ENCODE measurements around the gene RNU1-2.

Gene RNU1-2

DNA sequence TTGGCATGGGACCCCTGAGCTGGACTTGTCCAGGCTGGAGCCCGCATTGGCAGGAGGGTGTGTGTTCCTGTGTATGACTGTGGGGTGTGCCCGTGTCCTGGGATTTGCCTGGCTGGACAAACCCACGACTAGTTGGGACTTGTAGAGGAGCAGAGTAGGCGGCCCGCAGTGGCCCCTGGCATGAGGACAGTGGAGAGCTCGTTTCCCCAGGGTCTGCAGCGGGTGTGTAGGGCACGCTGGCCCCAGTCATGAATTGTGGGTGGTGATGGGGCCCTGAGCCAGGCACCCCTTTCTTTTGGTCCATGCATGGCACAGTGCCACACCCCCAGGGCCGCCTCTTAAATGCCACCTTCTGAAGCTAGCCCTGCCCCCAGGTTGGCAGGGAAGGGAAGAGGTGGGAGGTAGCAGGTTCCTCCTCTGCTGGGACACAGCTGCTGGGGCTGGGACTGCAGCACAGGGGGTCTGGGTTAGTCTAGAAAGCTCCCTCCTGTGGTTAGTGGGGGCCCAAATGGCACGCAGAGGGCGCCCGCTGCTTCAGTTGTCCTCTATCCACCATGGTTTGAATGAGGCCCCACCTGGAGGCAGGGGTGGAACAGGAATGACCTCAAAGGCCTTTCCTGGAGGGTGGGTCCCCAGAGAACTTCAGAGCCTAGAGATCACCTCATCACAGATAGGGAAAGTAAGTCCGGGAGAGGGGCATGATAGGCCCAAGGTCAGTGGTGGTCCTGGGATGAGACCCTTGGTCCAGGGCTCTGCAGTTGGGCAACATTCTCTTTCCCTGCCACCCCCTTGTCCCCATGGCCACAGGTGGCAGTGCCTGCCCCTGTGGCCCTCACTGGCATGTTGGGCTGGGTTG, 30.1 kb downstream of the RNU1-2 start:
- no CpG with 5 or more reads among the region's 13 CpGs for WGBS (ENCODE audit: extremely low coverage, insufficient coverage, insufficient read length)
- Histone ChIP-seq H3K4me1 (ENCODE audit: control insufficient read depth in 1 of 2, insufficient read depth in 2 of 2, low read length in 2 of 2) (peaks cover 0 to 7% of the 10 kb centered on the region in 2 experiments), H3K79me2 (ENCODE audit: control insufficient read depth, insufficient read depth, low read length, poor library complexity) (no peaks in the 10 kb centered on the region), H2AFZ (ENCODE audit: insufficient read depth, low read length, poor library complexity) (no peak overlapping the region), H3K4me3 (ENCODE audit: low read depth, low read length) (no peak overlapping the region), H3K27ac (ENCODE audit: low read depth, low read length) (no peak overlapping the region), H3K23ac (ENCODE audit: low read length) (no peak overlapping the region), H4K12ac (ENCODE audit: low read depth, low read length) (no peak overlapping the region), H2BK5ac (ENCODE audit: low read depth, low read length, poor library complexity) (no peak overlapping the region), H2BK12ac (ENCODE audit: low read length) (no peak overlapping the region), H3K14ac (ENCODE audit: low read length) (no peak overlapping the region), H3K9ac (ENCODE audit: low read length) (no peak overlapping the region), H3K79me1 (ENCODE audit: low read length) (no peaks in the 10 kb centered on the region), H3K4ac (ENCODE audit: low read depth, low read length) (no peak overlapping the region), H3K18ac (ENCODE audit: low read length) (no peak overlapping the region), H3K27me3 (ENCODE audit: insufficient read depth, low read length) (no peaks in the 10 kb centered on the region), H3K9me3 (ENCODE audit: insufficient read depth, low read depth, low read length) (peaks cover 5% of the 10 kb centered on the region), H3K36me3 (ENCODE audit: control insufficient read depth in 1 of 2, insufficient read depth in 2 of 2, low read length in 2 of 2) (peaks cover 0 to 2% of the 10 kb centered on the region in 2 experiments), H4K8ac (ENCODE audit: low read depth, low read length) (no peak overlapping the region), H2BK120ac (ENCODE audit: insufficient read depth, low read length, poor library complexity) (no peak overlapping the region), H3K4me2 (ENCODE audit: low read length) (no peak overlapping the region), H2AK5ac (ENCODE audit: low read length) (no peak overlapping the region), H4K91ac (ENCODE audit: low read depth, low read length) (no peak overlapping the region)
- no peak for DNase-seq

- no CpG with 5 or more reads among the region's 10 CpGs for WGBS (ENCODE audit: extremely low coverage, insufficient coverage, insufficient read length)
- no peak overlapping the region for H3K18ac ChIP-seq (ENCODE audit: low read length)
- no peak overlapping the region for H3K23ac ChIP-seq (ENCODE audit: low read length)
- H3K4ac ChIP-seq (ENCODE audit: low read depth, low read length): no peak overlapping the region
- no peak overlapping the region for H2BK5ac ChIP-seq (ENCODE audit: low read depth, low read length, poor library complexity)
- no peak for DNase-seq
- no peak overlapping the region for H4K91ac ChIP-seq (ENCODE audit: low read depth, low read length)
- peaks cover 5% of the 10 kb centered on the region for H3K9me3 ChIP-seq (ENCODE audit: insufficient read depth, low read depth, low read length)
- no peak overlapping the region for H2AFZ ChIP-seq (ENCODE audit: insufficient read depth, low read length, poor library complexity)
- H4K12ac ChIP-seq (ENCODE audit: low read depth, low read length): no peak overlapping the region
- no peaks in the 10 kb centered on the region for H3K79me2 ChIP-seq (ENCODE audit: control insufficient read depth, insufficient read depth, low read length, poor library complexity)
- H2AK5ac ChIP-seq (ENCODE audit: low read length): no peak overlapping the region
- H3K4me3 ChIP-seq (ENCODE audit: low read depth, low read length): no peak overlapping the region
- no peak overlapping the region for H3K9ac ChIP-seq (ENCODE audit: low read length)
- no peak overlapping the region for H4K8ac ChIP-seq (ENCODE audit: low read depth, low read length)
- no peak overlapping the region for H2BK120ac ChIP-seq (ENCODE audit: insufficient read depth, low read length, poor library complexity)
- peaks cover 0 to 2% of the 10 kb centered on the region in 2 experiments for H3K36me3 ChIP-seq (ENCODE audit: control insufficient read depth in 1 of 2, insufficient read depth in 2 of 2, low read length in 2 of 2)
- peaks cover 0 to 6% of the 10 kb centered on the region in 2 experiments for H3K4me1 ChIP-seq (ENCODE audit: control insufficient read depth in 1 of 2, insufficient read depth in 2 of 2, low read length in 2 of 2)
- H3K79me1 ChIP-seq (ENCODE audit: low read length): no peaks in the 10 kb centered on the region
- H3K14ac ChIP-seq (ENCODE audit: low read length): no peak overlapping the region
- H3K27ac ChIP-seq (ENCODE audit: low read depth, low read length): no peak overlapping the region
- no peak overlapping the region for H3K4me2 ChIP-seq (ENCODE audit: low read length)
- no peak overlapping the region for H2BK12ac ChIP-seq (ENCODE audit: low read length)
- no peaks in the 10 kb centered on the region for H3K27me3 ChIP-seq (ENCODE audit: insufficient read depth, low read length)
These were observed 30.8 kb downstream of the RNU1-2 start for GRCh38 chr1:16926491-16927073.

- Histone ChIP-seq H4K8ac (ENCODE audit: low read depth, low read length) (no peak overlapping the region), H3K79me2 (ENCODE audit: control insufficient read depth, insufficient read depth, low read length, poor library complexity) (no peaks in the 10 kb centered on the region), H3K4ac (ENCODE audit: low read depth, low read length) (no peak overlapping the region), H3K27me3 (ENCODE audit: insufficient read depth, low read length) (no peaks in the 10 kb centered on the region), H3K23ac (ENCODE audit: low read length) (no peak overlapping the region), H2BK5ac (ENCODE audit: low read depth, low read length, poor library complexity) (no peak overlapping the region), H2AK5ac (ENCODE audit: low read length) (no peak overlapping the region), H3K18ac (ENCODE audit: low read length) (no peak overlapping the region), H3K4me3 (ENCODE audit: low read depth, low read length) (no peak overlapping the region), H3K4me2 (ENCODE audit: low read length) (no peak overlapping the region), H4K12ac (ENCODE audit: low read depth, low read length) (no peak overlapping the region), H2AFZ (ENCODE audit: insufficient read depth, low read length, poor library complexity) (no peak overlapping the region), H3K14ac (ENCODE audit: low read length) (no peak overlapping the region), H4K91ac (ENCODE audit: low read depth, low read length) (no peak overlapping the region), H3K4me1 (ENCODE audit: control insufficient read depth in 1 of 2, insufficient read depth in 2 of 2, low read length in 2 of 2) (no peaks in the 10 kb centered on the region), H3K9me3 (ENCODE audit: insufficient read depth, low read depth, low read length) (peaks cover 5% of the 10 kb centered on the region), H2BK120ac (ENCODE audit: insufficient read depth, low read length, poor library complexity) (no peak overlapping the region), H3K36me3 (ENCODE audit: control insufficient read depth in 1 of 2, insufficient read depth in 2 of 2, low read length in 2 of 2) (peaks cover 0 to 2% of the 10 kb centered on the region in 2 experiments), H3K27ac (ENCODE audit: low read depth, low read length) (no peak overlapping the region), H3K79me1 (ENCODE audit: low read length) (no peaks in the 10 kb centered on the region), H3K9ac (ENCODE audit: low read length) (no peak overlapping the region), H2BK12ac (ENCODE audit: low read length) (no peak overlapping the region)
- WGBS (ENCODE audit: extremely low coverage, insufficient coverage, insufficient read length): no CpG with 5 or more reads among the region's 14 CpGs
- no peak for DNase-seq
These were observed 31.5 kb downstream of the RNU1-2 start for GRCh38 chr1:16927256-16927655.

DNA sequence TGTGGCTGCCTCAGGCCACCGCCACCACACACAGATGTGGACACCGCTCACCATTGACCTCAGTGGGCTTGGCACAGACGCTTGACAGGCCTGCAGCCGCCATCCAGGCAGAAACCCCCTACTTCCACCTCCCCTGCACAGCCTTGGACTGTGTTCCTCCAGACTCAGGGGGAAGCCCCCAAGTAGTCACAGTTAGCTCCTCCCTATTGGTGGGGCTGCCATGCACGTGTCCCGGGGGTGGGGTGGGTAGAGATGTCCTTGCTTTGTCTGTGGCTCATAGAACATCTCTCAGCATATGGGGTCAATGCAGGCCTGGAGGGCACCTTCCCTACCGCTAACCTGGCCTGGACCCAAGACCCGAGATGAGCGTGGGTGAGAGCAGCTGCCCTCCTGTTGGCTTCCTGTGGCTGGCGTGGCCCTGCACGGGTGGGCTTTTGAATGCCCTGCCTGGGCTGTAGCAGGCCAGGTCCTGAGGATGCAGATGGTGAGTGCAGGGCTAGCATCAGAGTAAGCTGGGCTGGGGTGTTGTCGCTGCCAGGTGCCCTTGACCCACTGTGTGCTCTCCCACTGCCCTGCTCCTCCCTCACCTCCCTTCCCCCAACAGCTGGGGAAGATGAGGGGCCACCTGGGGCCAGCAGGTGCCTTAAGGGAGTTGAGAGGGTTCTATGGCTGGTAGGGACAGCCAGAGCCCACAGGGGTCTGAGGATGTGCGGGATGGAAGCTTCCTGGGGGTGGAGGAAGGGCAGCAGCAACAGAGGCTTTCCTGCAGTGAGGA, 32.1 kb downstream of the RNU1-2 start:
- no peaks in the 10 kb centered on the region for H3K27me3 ChIP-seq (ENCODE audit: insufficient read depth, low read length)
- H3K79me1 ChIP-seq (ENCODE audit: low read length): no peaks in the 10 kb centered on the region
- no peak overlapping the region for H3K23ac ChIP-seq (ENCODE audit: low read length)
- DNase-seq: no peak
- no peak overlapping the region for H3K27ac ChIP-seq (ENCODE audit: low read depth, low read length)
- H3K18ac ChIP-seq (ENCODE audit: low read length): no peak overlapping the region
- no peak overlapping the region for H3K14ac ChIP-seq (ENCODE audit: low read length)
- no peak overlapping the region for H3K9ac ChIP-seq (ENCODE audit: low read length)
- no peak overlapping the region for H4K12ac ChIP-seq (ENCODE audit: low read depth, low read length)
- H3K4me3 ChIP-seq (ENCODE audit: low read depth, low read length): no peak overlapping the region
- H2AK5ac ChIP-seq (ENCODE audit: low read length): no peak overlapping the region
- no peak overlapping the region for H2BK120ac ChIP-seq (ENCODE audit: insufficient read depth, low read length, poor library complexity)
- H2BK5ac ChIP-seq (ENCODE audit: low read depth, low read length, poor library complexity): no peak overlapping the region
- H4K91ac ChIP-seq (ENCODE audit: low read depth, low read length): no peak overlapping the region
- H2AFZ ChIP-seq (ENCODE audit: insufficient read depth, low read length, poor library complexity): no peak overlapping the region
- H3K79me2 ChIP-seq (ENCODE audit: control insufficient read depth, insufficient read depth, low read length, poor library complexity): no peaks in the 10 kb centered on the region
- peaks cover 0 to 2% of the 10 kb centered on the region in 2 experiments for H3K36me3 ChIP-seq (ENCODE audit: control insufficient read depth in 1 of 2, insufficient read depth in 2 of 2, low read length in 2 of 2)
- no peak overlapping the region for H3K4ac ChIP-seq (ENCODE audit: low read depth, low read length)
- H2BK12ac ChIP-seq (ENCODE audit: low read length): no peak overlapping the region
- H3K9me3 ChIP-seq (ENCODE audit: insufficient read depth, low read depth, low read length): peaks cover 5% of the 10 kb centered on the region
- no CpG with 5 or more reads among the region's 13 CpGs for WGBS (ENCODE audit: extremely low coverage, insufficient coverage, insufficient read length)
- no peak overlapping the region for H3K4me2 ChIP-seq (ENCODE audit: low read length)
- H3K4me1 ChIP-seq (ENCODE audit: control insufficient read depth in 1 of 2, insufficient read depth in 2 of 2, low read length in 2 of 2): no peaks in the 10 kb centered on the region
- no peak overlapping the region for H4K8ac ChIP-seq (ENCODE audit: low read depth, low read length)
